GM18909 (cell line): ENCODE results near the gene PSMB8.

ENCODE experiments used
- ATAC-seq: cut with Tn5 transposase; IDR thresholded peaks from one replicate; pipeline ENCODE4 v1.9.1; 2021; ENCODE audit warnings: mild to moderate bottlenecking; ENCODE audit not compliant: unreplicated experiment, poor library complexity

PSMB8 gene

DNA sequence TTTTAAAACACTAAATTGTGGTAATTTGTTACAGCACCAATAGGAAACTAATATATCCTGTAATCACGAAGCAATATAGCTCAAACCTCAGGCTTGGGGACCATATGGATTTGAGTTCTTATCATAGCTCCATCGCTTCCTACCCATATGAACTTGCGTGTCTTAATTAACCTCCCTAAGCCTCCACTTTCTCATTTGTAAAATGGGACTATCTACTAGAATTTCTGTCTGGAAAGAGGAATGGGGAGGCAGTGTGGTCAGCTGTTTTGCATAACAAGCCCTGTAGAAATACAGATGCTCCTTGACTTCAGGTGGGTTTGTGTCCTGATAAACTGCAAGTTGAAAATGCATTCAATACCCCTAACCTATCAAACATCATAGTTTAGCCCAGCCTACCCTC, 44.1 kb downstream of the PSMB8 start:
- no peak for ATAC-seq

DNA sequence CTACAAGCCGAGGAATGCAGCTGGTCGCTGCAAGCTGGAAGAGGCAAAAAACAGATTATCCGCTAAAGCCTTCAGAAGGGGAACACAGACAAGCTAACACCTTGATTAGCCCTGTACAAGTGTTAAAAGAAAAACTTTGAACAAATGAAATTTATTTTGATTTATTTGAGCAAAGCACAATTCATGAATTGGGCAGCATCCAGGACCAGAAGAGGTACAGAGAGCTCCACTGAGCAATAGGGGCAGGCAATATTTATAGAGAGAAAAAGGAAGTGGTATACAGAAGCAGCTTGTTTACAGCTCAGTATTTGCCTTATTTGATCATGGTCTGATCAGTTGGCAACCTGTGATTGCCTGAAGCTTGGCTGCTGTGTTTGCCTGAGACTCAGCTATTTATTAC, 44.7 kb downstream of the PSMB8 start:
- no peak for ATAC-seq

DNA sequence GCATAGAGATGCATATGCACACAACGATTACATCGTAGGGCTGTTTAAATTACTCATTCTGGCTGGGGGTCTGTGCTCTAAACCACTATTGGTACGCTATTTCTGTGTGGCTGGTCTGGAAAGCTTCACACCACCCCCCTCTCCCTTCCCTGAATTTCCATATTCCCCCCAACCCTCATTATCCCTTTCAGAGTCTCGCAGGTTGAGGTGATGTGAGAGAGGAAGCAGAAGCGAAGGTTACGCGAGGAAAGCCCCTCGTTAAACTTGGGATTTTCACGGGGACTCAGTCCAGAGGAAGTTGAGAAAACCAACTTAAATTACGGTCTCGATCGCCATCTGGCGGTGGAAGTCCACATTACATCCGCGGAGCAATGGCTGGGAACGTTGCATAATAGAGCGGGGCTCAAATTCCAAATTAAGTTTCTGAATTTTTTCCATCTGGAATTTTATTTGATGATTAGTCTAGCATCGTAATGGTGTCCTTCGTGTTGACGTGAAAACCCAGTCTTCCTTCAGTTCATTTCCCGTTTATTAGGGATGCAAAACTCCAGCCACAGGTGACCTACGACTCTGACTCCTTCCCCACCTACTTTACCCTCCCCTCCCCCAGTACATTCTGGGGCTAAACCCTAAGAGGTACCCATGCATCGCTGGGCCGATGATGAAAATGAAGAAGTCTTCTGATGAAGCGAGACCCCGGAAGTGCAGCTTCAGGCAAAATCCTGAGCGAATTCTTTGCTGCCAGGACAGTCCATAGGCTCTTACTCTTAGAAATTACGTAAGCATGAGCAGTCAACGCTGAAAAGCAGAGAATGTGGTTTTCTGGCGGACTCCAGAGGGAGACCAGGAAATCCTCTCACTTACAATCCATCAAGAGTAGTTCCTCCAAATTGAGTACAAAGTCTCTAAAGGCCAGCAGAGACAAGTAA, 46.7 kb downstream of the PSMB8 start:
- ATAC-seq = no peak

DNA sequence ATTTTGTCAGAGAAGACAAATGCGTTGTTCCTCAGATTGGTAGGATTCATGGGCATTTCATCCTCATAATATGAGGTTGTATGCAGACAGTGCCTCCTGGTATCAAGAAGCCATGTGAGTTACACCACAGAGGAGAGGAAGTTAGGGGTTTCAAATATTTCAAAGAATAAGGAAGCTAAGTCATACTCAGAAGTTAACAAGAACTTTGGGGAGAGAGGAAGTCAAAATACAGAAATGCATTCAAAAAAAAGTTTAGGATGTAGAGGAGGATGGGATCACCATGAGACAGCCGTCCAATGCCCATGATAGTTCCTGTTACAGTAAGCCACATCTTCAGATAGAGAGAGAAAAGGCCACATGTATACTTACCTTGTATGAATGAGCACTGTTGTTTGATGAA, 49.3 kb downstream of the PSMB8 start:
- ATAC-seq = no peak

DNA sequence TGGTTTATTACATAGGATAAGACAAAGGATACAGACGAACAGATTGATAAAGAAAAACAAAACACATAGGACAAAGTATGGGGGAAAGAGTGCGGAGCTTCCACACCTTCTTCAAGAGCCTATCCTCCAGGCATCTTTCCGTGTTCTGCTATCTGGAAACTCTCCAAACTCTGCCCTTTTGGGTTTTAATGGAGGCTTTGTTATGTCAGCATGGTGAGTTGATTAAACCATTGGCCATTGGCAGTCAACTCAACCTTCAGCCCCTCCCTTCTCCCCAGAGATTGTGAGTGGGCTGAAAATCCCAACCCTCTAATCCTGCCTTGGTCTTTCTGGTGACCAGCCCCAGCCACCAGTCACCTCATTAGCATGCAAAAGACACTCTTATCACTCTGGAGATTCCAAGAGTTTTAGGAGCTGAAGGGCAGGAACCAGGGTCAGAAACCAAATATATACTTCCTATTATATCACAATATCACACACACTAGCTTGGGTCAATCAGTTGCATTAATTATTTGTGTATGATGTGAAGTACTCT, 50.9 kb downstream of the PSMB8 start:
- ATAC-seq = no peak
